SK-N-SH treated with all-trans-retinoic acid at 6 μM for 48 hours (cell line): Measurements from ENCODE around the gene MAP7.

Experiments
- ARNTL ChIP-seq: fragments of 450-650 bp; formaldehyde crosslinking; IDR thresholded peaks from 2 replicates; pipeline ENCODE4 v1.5.0; 2020; ENCODE audit warnings: low read depth, mild to moderate bottlenecking, moderate library complexity, borderline replicate concordance
- BACH2 ChIP-seq: fragments of 250-450 bp; sonication (Bioruptor Pico); IDR thresholded peaks from 2 replicates; pipeline ENCODE4 v1.9.0; 2021; ENCODE audit warnings: mild to moderate bottlenecking, borderline replicate concordance
- CREB5 ChIP-seq: fragments of 250-450 bp; sonication (Bioruptor Pico); IDR thresholded peaks from 2 replicates; pipeline ENCODE4 v1.5.1; 2020; ENCODE audit warnings: low read depth, mild to moderate bottlenecking, moderate library complexity
- CSDC2 ChIP-seq: fragments of 250-450 bp; sonication (Bioruptor Pico); IDR thresholded peaks from 2 replicates; pipeline ENCODE4 v1.5.0; 2020; ENCODE audit warnings: mild to moderate bottlenecking, moderate library complexity
- CSRNP3 ChIP-seq: fragments of 250-450 bp; sonication (Bioruptor Pico); IDR thresholded peaks from 2 replicates; pipeline ENCODE4 v1.5.1; 2021; ENCODE audit warnings: mild to moderate bottlenecking, moderate library complexity
- ESRRG ChIP-seq: fragments of 250-450 bp; sonication (Bioruptor Pico); IDR thresholded peaks from 2 replicates; pipeline ENCODE4 v1.6.1; 2021; ENCODE audit warnings: mild to moderate bottlenecking
- OSR1 ChIP-seq: fragments of 250-450 bp; sonication (Bioruptor Pico); IDR thresholded peaks from 2 replicates; pipeline ENCODE4 v1.8.0; 2022; ENCODE audit warnings: moderate library complexity, mild to moderate bottlenecking, inconsistent platforms
- PATZ1 ChIP-seq: fragments of 250-450 bp; sonication (Bioruptor Pico); IDR thresholded peaks from 2 replicates; pipeline ENCODE4 v1.8.0; 2020; ENCODE audit warnings: mild to moderate bottlenecking, moderate library complexity, borderline replicate concordance
- TCF4 ChIP-seq: fragments of 250-450 bp; sonication (Bioruptor Pico); IDR thresholded peaks from 2 replicates; pipeline ENCODE4 v1.8.0; 2021; ENCODE audit warnings: mild to moderate bottlenecking, moderate library complexity, borderline replicate concordance
- TSHZ2 ChIP-seq: fragments of 250-450 bp; sonication (Bioruptor Pico); IDR thresholded peaks from 2 replicates; pipeline ENCODE4 v1.5.0; 2020; ENCODE audit warnings: mild to moderate bottlenecking, moderate library complexity
- ZC3H10 ChIP-seq: fragments of 250-450 bp; sonication (Bioruptor Pico); IDR thresholded peaks from 2 replicates; pipeline ENCODE4 v1.5.1; 2021; ENCODE audit warnings: mild to moderate bottlenecking, moderate library complexity
- ZFP30 ChIP-seq: fragments of 450-650 bp; formaldehyde crosslinking; IDR thresholded peaks from 2 replicates; pipeline ENCODE4 v1.5.0; 2022; ENCODE audit warnings: mild to moderate bottlenecking, moderate library complexity
- ZNF70 ChIP-seq: fragments of 450-650 bp; formaldehyde crosslinking; IDR thresholded peaks from 2 replicates; pipeline ENCODE4 v1.5.0; 2020; ENCODE audit warnings: mild to moderate bottlenecking, moderate library complexity

- TF ChIP-seq CSDC2 (CRISPR knock-in tag) (no peak), TCF4 (CRISPR knock-in tag) (no peak), ZNF70 (CRISPR knock-in tag) (no peak), BACH2 (no peak), ARNTL (no peak), OSR1 (CRISPR knock-in tag) (no peak), PATZ1 (CRISPR knock-in tag) (no peak), ZC3H10 (CRISPR knock-in tag) (no peak), TSHZ2 (CRISPR knock-in tag) (no peak), ZFP30 (no peak), ESRRG (CRISPR knock-in tag) (no peak), CSRNP3 (CRISPR knock-in tag) (no peak), CREB5 (CRISPR knock-in tag) (no peak)
Measured at GRCh38 chr6:136396908-136397307, 153.3 kb downstream of the MAP7 start.
